WTC11 (cell line): ENCODE data around the gene MYL5. TPM values are rescaled to one million over a fixed set of nuclear protein-coding genes. Genes with fewer than 3 reads are reported as not detected.
A peak's percentile ranks its signal among the peaks of the same experiment; 100 is the strongest.

Experiments used
- ATF2 ChIP-seq: sonication (generic); formaldehyde crosslinking; IDR thresholded peaks from 2 replicates; pipeline ENCODE4 v1.8.1; 2022; ENCODE audit warnings: low read depth, missing genetic modification reagents, borderline replicate concordance
- CREB1 ChIP-seq: sonication (generic); formaldehyde crosslinking; IDR thresholded peaks from 2 replicates; pipeline ENCODE4 v1.8.0; 2023; ENCODE audit warnings: mild to moderate bottlenecking, missing genetic modification reagents
- EMX1 ChIP-seq: fragments of 250-450 bp; sonication (Bioruptor Pico); IDR thresholded peaks from 2 replicates; pipeline ENCODE4 v1.8.0; 2021; ENCODE audit warnings: mild to moderate bottlenecking
- HMGA2 ChIP-seq: fragments of 250-450 bp; sonication (Bioruptor Pico); IDR thresholded peaks from 2 replicates; pipeline ENCODE4 v1.4.0; 2021; ENCODE audit warnings: mild to moderate bottlenecking, moderate library complexity
- IRF1 ChIP-seq: sonication (generic); formaldehyde crosslinking; IDR thresholded peaks from 2 replicates; pipeline ENCODE4 v1.8.0; 2023; ENCODE audit warnings: missing genetic modification reagents
- KAT7 ChIP-seq: sonication (generic); formaldehyde crosslinking; IDR thresholded peaks from 2 replicates; pipeline ENCODE4 v1.8.1; 2023; ENCODE audit warnings: missing genetic modification reagents, mild to moderate bottlenecking, borderline replicate concordance
- NFE2L1 ChIP-seq: sonication (generic); formaldehyde crosslinking; IDR thresholded peaks from 2 replicates; pipeline ENCODE4 v1.8.1; 2023; ENCODE audit warnings: missing genetic modification reagents
- NR2C2 ChIP-seq: sonication (generic); formaldehyde crosslinking; IDR thresholded peaks from 2 replicates; pipeline ENCODE4 v1.8.0; 2022; ENCODE audit warnings: mild to moderate bottlenecking, missing genetic modification reagents
- NR3C1 ChIP-seq: sonication (generic); formaldehyde crosslinking; conservative IDR thresholded peaks from 2 replicates; pipeline ENCODE4 v1.8.1; 2023; ENCODE audit warnings: low read depth, mild to moderate bottlenecking, missing genetic modification reagents
- SMAD3 ChIP-seq: sonication (generic); formaldehyde crosslinking; IDR thresholded peaks from 2 replicates; pipeline ENCODE4 v1.8.0; 2022; ENCODE audit warnings: missing genetic modification reagents, mild to moderate bottlenecking, borderline replicate concordance
- SP1 ChIP-seq: sonication (generic); formaldehyde crosslinking; conservative IDR thresholded peaks from 2 replicates; pipeline ENCODE4 v1.8.1; 2022; ENCODE audit warnings: missing genetic modification reagents
- TCF7 ChIP-seq: sonication (generic); formaldehyde crosslinking; IDR thresholded peaks from 2 replicates; pipeline ENCODE4 v1.8.0; 2022; ENCODE audit warnings: mild to moderate bottlenecking, low read depth, missing genetic modification reagents, moderate library complexity
- TEAD1 ChIP-seq: sonication (generic); formaldehyde crosslinking; IDR thresholded peaks from 2 replicates; pipeline ENCODE4 v1.8.0; 2022; ENCODE audit warnings: mild to moderate bottlenecking, missing genetic modification reagents
- TP53 ChIP-seq: sonication (generic); formaldehyde crosslinking; IDR thresholded peaks from 2 replicates; pipeline ENCODE4 v1.8.1; 2023; ENCODE audit warnings: mild to moderate bottlenecking, missing genetic modification reagents
- ZBTB21 ChIP-seq: sonication (generic); formaldehyde crosslinking; IDR thresholded peaks from 2 replicates; pipeline ENCODE4 v1.8.1; 2023; ENCODE audit warnings: mild to moderate bottlenecking, missing genetic modification reagents, borderline replicate concordance
- ZMAT4 ChIP-seq: fragments of 250-450 bp; sonication (Bioruptor Pico); IDR thresholded peaks from 2 replicates; pipeline ENCODE4 v1.9.0; 2021; ENCODE audit warnings: mild to moderate bottlenecking
- ZNF396 ChIP-seq: fragments of 250-450 bp; sonication (Bioruptor Pico); IDR thresholded peaks from 2 replicates; pipeline ENCODE4 v1.8.0; 2021; ENCODE audit warnings: mild to moderate bottlenecking, moderate library complexity, borderline replicate concordance
- total RNA-seq: library from RNA; stranded (reverse); gene quantifications from 3 replicates; pipeline ENCODE4 v1.2.3, GENCODE V29; 2021
- TF ChIP-seq, protein P1 (sequence below): fragments of 250-450 bp; sonication (Bioruptor Pico); IDR thresholded peaks from 2 replicates; pipeline ENCODE4 v1.9.0; 2021; ENCODE audit warnings: moderate library complexity, mild to moderate bottlenecking, inconsistent platforms, borderline replicate concordance
- TF ChIP-seq, protein P2 (sequence below): sonication (generic); formaldehyde crosslinking; IDR thresholded peaks from 2 replicates; pipeline ENCODE4 v1.8.1; 2023; ENCODE audit warnings: mild to moderate bottlenecking, missing genetic modification reagents
- TF ChIP-seq, protein P3 (sequence below): sonication (generic); formaldehyde crosslinking; IDR thresholded peaks from 2 replicates; pipeline ENCODE4 v1.8.1; 2023; ENCODE audit warnings: mild to moderate bottlenecking, moderate library complexity, missing genetic modification reagents
- TF ChIP-seq, protein P4 (sequence below): sonication (generic); formaldehyde crosslinking; IDR thresholded peaks from 2 replicates; pipeline ENCODE4 v1.8.0; 2022; ENCODE audit warnings: mild to moderate bottlenecking, missing genetic modification reagents
- TF ChIP-seq, protein P5 (sequence below): sonication (generic); formaldehyde crosslinking; conservative IDR thresholded peaks from 2 replicates; pipeline ENCODE4 v1.8.1; 2023; ENCODE audit warnings: mild to moderate bottlenecking, low read depth, missing genetic modification reagents, moderate library complexity

The MYL5 gene
- total RNA-seq, 1 experiment from 2014 or later, result 22.2 TPM

GRCh38 chr4:688854-689681 is 14.7 kb downstream of the MYL5 start, which contains the start of gene SLC49A3 (continued):
- no peak for TF ChIP-seq TEAD1
- peak; percentile 18; the same call in 1 of the 2 replicates for TF ChIP-seq NR3C1 (CRISPR knock-in tag)
- no peak for TF ChIP-seq ZMAT4 (CRISPR knock-in tag)
- no peak for TF ChIP-seq CREB1 (CRISPR knock-in tag)
- no peak for TF ChIP-seq ZNF396 (CRISPR knock-in tag)
- no peak for TF ChIP-seq HMGA2 (CRISPR knock-in tag)
- peak; percentile 48 for TF ChIP-seq SP1 (CRISPR knock-in tag)
- TF ChIP-seq IRF1 (CRISPR knock-in tag), result no peak
- no peak for TF ChIP-seq NR2C2 (CRISPR knock-in tag)
- TF ChIP-seq, protein P1, sequence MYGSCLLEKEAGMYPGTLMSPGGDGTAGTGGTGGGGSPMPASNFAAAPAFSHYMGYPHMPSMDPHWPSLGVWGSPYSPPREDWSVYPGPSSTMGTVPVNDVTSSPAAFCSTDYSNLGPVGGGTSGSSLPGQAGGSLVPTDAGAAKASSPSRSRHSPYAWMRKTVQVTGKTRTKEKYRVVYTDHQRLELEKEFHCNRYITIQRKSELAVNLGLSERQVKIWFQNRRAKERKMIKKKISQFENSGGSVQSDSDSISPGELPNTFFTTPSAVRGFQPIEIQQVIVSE, result no peak
- TF ChIP-seq, protein P2, sequence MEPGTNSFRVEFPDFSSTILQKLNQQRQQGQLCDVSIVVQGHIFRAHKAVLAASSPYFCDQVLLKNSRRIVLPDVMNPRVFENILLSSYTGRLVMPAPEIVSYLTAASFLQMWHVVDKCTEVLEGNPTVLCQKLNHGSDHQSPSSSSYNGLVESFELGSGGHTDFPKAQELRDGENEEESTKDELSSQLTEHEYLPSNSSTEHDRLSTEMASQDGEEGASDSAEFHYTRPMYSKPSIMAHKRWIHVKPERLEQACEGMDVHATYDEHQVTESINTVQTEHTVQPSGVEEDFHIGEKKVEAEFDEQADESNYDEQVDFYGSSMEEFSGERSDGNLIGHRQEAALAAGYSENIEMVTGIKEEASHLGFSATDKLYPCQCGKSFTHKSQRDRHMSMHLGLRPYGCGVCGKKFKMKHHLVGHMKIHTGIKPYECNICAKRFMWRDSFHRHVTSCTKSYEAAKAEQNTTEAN (CRISPR knock-in tag), result no peak
- no peak for TF ChIP-seq TCF7 (CRISPR knock-in tag)
- no peak for TF ChIP-seq KAT7 (CRISPR knock-in tag)
- TF ChIP-seq, protein P3, sequence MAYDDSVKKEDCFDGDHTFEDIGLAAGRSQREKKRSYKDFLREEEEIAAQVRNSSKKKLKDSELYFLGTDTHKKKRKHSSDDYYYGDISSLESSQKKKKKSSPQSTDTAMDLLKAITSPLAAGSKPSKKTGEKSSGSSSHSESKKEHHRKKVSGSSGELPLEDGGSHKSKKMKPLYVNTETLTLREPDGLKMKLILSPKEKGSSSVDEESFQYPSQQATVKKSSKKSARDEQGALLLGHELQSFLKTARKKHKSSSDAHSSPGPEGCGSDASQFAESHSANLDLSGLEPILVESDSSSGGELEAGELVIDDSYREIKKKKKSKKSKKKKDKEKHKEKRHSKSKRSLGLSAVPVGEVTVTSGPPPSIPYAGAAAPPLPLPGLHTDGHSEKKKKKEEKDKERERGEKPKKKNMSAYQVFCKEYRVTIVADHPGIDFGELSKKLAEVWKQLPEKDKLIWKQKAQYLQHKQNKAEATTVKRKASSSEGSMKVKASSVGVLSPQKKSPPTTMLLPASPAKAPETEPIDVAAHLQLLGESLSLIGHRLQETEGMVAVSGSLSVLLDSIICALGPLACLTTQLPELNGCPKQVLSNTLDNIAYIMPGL (CRISPR knock-in tag), result 0 out of 2 replicates have a peak, but pooled peaks have one; percentile 26
- TF ChIP-seq, protein P4, sequence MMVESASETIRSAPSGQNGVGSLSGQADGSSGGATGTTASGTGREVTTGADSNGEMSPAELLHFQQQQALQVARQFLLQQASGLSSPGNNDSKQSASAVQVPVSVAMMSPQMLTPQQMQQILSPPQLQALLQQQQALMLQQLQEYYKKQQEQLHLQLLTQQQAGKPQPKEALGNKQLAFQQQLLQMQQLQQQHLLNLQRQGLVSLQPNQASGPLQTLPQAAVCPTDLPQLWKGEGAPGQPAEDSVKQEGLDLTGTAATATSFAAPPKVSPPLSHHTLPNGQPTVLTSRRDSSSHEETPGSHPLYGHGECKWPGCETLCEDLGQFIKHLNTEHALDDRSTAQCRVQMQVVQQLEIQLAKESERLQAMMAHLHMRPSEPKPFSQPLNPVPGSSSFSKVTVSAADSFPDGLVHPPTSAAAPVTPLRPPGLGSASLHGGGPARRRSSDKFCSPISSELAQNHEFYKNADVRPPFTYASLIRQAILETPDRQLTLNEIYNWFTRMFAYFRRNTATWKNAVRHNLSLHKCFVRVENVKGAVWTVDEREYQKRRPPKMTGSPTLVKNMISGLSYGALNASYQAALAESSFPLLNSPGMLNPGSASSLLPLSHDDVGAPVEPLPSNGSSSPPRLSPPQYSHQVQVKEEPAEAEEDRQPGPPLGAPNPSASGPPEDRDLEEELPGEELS (CRISPR knock-in tag), result 0 out of 2 replicates have a peak, but pooled peaks have one; percentile 35
- TF ChIP-seq EMX1 (CRISPR knock-in tag), result no peak
- TF ChIP-seq SMAD3 (CRISPR knock-in tag), result no peak
- no peak for TF ChIP-seq ZBTB21 (CRISPR knock-in tag)
- TF ChIP-seq, protein P5, sequence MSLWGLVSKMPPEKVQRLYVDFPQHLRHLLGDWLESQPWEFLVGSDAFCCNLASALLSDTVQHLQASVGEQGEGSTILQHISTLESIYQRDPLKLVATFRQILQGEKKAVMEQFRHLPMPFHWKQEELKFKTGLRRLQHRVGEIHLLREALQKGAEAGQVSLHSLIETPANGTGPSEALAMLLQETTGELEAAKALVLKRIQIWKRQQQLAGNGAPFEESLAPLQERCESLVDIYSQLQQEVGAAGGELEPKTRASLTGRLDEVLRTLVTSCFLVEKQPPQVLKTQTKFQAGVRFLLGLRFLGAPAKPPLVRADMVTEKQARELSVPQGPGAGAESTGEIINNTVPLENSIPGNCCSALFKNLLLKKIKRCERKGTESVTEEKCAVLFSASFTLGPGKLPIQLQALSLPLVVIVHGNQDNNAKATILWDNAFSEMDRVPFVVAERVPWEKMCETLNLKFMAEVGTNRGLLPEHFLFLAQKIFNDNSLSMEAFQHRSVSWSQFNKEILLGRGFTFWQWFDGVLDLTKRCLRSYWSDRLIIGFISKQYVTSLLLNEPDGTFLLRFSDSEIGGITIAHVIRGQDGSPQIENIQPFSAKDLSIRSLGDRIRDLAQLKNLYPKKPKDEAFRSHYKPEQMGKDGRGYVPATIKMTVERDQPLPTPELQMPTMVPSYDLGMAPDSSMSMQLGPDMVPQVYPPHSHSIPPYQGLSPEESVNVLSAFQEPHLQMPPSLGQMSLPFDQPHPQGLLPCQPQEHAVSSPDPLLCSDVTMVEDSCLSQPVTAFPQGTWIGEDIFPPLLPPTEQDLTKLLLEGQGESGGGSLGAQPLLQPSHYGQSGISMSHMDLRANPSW (CRISPR knock-in tag), result no peak
- no peak for TF ChIP-seq ATF2 (CRISPR knock-in tag)
- 0 out of 2 replicates have a peak, but pooled peaks have one; percentile 35 for TF ChIP-seq TP53 (CRISPR knock-in tag)
- TF ChIP-seq NFE2L1, result no peak
